Aorta (tissue), 5 donors: ENCODE results near the gene GLYATL1. TPM values are rescaled to one million over a fixed set of nuclear protein-coding genes. Genes with fewer than 3 reads are reported as not detected.

ENCODE experiments used
- ATAC-seq: fragments of 200-7000 bp; cut with Tn5 transposase; one replicate; pipeline ENCODE4 v1.9.1; 2022; ENCODE audit warnings: moderate library complexity; ENCODE audit not compliant: low FRiP score
- DNase-seq, 2 donors: peaks; one replicate each; pipeline ENCODE4 v3.0.0-alpha.2; 2020
- H3K27ac ChIP-seq, 2 donors: one replicate each; pipeline ENCODE4 v1.5.1; 2013; ENCODE audit warnings: low read length in 2 of 2, mild to moderate bottlenecking in 2 of 2, moderate library complexity in 2 of 2, control low read depth in 1 of 2, inconsistent platforms in 1 of 2, low read depth in 1 of 2
- H3K27me3 ChIP-seq, 2 donors: one replicate each; pipeline ENCODE4 v1.6.1; 2013; ENCODE audit warnings: control low read depth in 1 of 2, low read length in 1 of 2, mild to moderate bottlenecking in 1 of 2, moderate library complexity in 1 of 2; ENCODE audit not compliant: insufficient read depth in 2 of 2, control insufficient read depth in 1 of 2
- H3K36me3 ChIP-seq, 2 donors: one replicate each; pipeline ENCODE4 v1.6.1; 2013; ENCODE audit warnings: control low read depth in 1 of 2, low read length in 1 of 2, mild to moderate bottlenecking in 1 of 2; ENCODE audit not compliant: insufficient read depth in 2 of 2, control insufficient read depth in 1 of 2
- H3K4me1 ChIP-seq, 2 donors: one replicate each; pipeline ENCODE4 v1.6.1; 2013; ENCODE audit warnings: low read length in 2 of 2, control low read depth in 1 of 2, mild to moderate bottlenecking in 1 of 2, moderate library complexity in 1 of 2; ENCODE audit not compliant: insufficient read depth in 2 of 2, control insufficient read depth in 1 of 2
- H3K4me3 ChIP-seq, 2 donors: one replicate each; pipeline ENCODE4 v1.5.1; 2013; ENCODE audit warnings: low read length in 2 of 2, control low read depth in 1 of 2, mild to moderate bottlenecking in 1 of 2
- H3K9me3 ChIP-seq: one replicate; pipeline ENCODE4 v1.6.1; 2013; ENCODE audit warnings: mild to moderate bottlenecking, low read length; ENCODE audit not compliant: control insufficient read depth
- WGBS, 2 donors: extraction: QIAGEN DNeasy Blood & Tissue Kit; methylation state at CpG; one replicate each; pipeline ENCODE4 v1.1.7; 2013; 5-methylcytosine and 5-hydroxymethylcytosine counted together
- intact Hi-C, 2 donors: fragments of 100-400 bp; cut with DNase I; formaldehyde crosslinking; loops; one replicate each; pipeline versions ENCODE4 v1.14.2 to v1.15.0; 2022
- polyA plus RNA-seq, 2 donors: library from polyadenylated mRNA; stranded (reverse); fragments of 200-250 nt; gene quantifications; one replicate each; pipeline ENCODE4 v1.2.3, GENCODE V29; 2013
- total RNA-seq, 2 donors: library from RNA; stranded (reverse); fragmentation: NEBNext Ultra II Directional; extraction: Animal tissue kit (Norgen Biotek cat#: 25700); gene quantifications; one replicate each; pipeline ENCODE4 v1.2.1, GENCODE V29; 2021
- donor health status: healthy with polysubstance abuse.
- donor health status: Bipolar disorder and iron deficiency.
- donor health status: DM: no; HTN: no; CAD: no.
- donor health status: DM: no; HTN: no; CAD: no.
- donor health status: DM: yes; HTN: yes; CAD: no.

The GLYATL1 gene
- total and polyA plus RNA-seq, 4 donors, result not detected

DNA sequence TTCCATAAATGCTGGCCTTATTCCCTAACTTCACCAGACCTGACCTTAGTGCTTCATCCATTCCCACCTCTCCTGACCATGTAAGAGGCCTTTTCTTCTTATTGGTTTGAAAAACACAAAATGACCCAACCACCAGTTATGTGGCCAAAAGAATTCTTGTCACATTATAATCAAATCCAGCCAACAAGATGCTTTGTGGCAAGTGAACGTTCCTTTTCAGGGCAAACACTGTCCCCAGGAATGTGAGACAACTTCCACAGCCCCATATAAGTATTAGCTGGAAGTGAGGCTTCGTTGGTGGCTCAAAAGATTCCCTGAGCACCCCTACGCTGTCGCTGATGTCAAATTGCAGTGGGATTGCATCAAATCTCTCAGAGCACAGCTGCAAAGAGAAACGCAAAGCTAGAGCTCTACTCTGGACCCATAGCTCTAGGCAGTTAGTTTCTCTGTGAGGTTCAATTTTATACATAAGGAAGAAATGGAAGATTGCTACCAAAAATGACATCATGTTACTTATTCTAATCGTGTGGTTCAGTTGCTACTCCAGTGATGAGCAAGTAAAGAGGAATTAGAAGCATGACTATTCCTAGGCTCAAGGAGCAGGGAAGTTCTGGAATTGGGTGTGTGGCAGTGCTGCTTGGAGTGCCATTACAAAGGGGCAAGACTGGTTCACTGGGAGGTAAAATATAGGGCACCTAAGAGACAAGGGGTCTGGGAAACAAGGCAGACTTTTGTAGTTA lies 26.1 kb downstream of the GLYATL1 start:
- intact Hi-C loops, result no loop called here
- 48 to 49% methylated on average over 6 of the region's 6 CpGs for whole genome bisulfite sequencing, 2 donors
- Histone ChIP-seq H3K27me3 (no peaks in the 10 kb centered on the region), H3K36me3 (no peaks in the 10 kb centered on the region), H3K9me3 (peaks cover 1% of the 10 kb centered on the region), H3K27ac (no peak overlapping the region), H3K4me1 (no peaks in the 10 kb centered on the region), H3K4me3 (no peak overlapping the region)
- ATAC-seq (no peak), DNase-seq (no peak)

DNA sequence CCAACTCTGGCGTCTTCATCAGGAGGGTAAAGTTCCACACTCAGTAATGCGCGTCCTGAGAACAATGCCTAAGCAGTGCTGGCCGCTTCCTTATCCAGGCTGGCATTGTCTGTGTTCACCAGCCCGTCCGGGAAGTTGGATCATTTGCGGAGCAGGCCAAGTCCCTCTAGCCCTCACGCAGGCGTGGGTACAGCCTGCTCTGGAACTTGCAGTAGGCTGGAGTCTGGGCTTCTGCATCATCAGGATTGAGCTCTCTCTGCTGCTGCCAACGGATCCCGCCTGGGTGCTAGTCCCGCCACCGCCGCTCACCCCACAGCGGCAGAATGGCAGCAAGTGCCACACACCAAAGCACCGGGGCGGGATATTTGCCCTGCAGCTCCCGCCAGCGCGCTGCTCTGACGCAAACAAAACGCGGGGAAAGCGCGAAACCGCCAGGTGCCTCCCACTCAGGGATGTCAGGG lies 29.0 kb downstream of the GLYATL1 start:
- WGBS, 2 donors, result 20 to 23% methylated on average over 26 of the region's 26 CpGs
- Histone ChIP-seq H3K4me3 (no peak overlapping the region), H3K27me3 (no peaks in the 10 kb centered on the region), H3K4me1 (no peaks in the 10 kb centered on the region), H3K36me3 (no peaks in the 10 kb centered on the region), H3K27ac (no peak overlapping the region), H3K9me3 (peaks cover 4% of the 10 kb centered on the region)
- ATAC-seq, result no peak
- DNase-seq, result no peak
- intact Hi-C loops, result no loop called here

DNA sequence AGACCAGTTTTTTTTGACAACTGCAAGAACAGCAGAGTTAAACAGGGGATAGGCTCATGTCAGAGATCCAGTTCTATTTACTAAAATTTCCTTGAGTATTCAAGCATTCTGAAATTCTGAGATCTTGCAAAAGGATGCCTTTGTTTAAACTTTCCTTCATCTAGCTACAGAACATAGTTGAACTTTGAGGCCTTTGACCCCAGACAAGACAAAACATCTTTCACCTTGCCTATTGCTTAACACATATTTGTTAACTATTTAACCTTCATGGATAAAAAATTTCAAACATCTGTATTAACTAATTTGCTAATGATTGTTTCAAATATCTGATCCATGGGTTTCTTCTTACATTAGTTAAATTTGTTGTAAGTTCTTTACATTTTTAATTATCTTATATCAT lies 38.2 kb downstream of the GLYATL1 start:
- intact Hi-C loops, result no loop called here
- no peak overlapping the region for H3K27ac ChIP-seq
- ATAC-seq, result no peak

DNA sequence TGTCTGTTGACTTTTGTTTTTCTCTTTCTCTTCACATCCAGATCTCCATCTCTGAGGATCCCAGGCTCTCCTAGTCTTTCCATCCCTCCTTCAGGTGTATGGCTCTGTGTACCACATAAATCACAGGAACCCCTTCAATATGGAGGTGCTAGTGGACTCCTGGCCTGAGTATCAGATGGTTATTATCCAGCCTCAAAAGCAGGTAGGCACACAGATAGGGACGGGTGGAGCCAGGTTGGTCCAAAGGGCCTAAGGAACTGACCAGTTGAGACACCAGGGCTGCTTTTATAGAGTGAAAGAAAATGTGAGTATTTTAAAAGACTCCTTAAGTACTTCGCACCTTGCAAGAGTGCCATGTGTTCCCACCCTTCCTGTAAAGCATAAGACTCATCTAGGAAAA lies 39.9 kb downstream of the GLYATL1 start:
- Histone ChIP-seq H3K27ac (no peak overlapping the region), H3K9me3 (no peaks in the 10 kb centered on the region), H3K27me3 (no peaks in the 10 kb centered on the region), H3K36me3 (no peaks in the 10 kb centered on the region), H3K4me1 (no peaks in the 10 kb centered on the region), H3K4me3 (no peak overlapping the region)
- no peak for ATAC-seq
- WGBS, 2 donors, result 78 to 79% methylated on average over 2 of the region's 2 CpGs
- no peak for DNase-seq
- intact Hi-C loops, result no loop called here

More for the DNA sequence above, 38.2 kb downstream of the GLYATL1 start:
- Histone ChIP-seq H3K9me3 (no peaks in the 10 kb centered on the region), H3K27me3 (no peaks in the 10 kb centered on the region), H3K36me3 (no peaks in the 10 kb centered on the region), H3K4me1 (no peaks in the 10 kb centered on the region), H3K4me3 (no peak overlapping the region)
- DNase-seq, result no peak

DNA sequence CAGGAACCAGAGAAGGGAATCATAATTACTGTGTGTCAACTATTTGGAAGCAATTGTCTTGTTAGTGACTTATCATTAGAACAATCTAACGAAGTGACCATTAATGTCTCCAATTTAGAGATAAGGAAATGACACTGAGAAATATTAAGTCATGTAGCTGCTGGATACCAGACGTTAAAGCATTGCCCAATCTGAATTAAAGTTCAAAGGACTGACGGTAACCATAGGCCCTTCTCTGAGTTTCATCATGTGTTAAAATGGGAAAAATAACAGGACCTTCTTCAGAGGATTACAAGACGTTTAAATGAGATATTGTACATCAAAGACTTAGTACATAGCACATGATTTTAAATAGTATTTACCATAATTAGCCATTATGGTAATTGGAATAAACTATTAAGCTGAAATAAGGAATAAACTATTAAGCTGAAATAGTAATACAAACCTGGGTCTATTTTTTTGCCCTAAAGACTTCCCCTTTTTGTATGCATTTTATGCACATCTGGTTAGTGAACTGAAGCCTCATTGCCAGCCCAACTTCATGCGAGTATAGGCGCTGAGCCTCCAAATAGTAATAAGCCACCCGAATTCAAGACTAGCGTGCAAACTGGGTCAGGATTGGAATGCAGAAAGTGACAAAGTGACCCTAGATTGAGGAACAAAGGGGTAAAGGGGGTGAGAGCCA lies 41.0 kb downstream of the GLYATL1 start:
- Histone ChIP-seq H3K4me1 (no peaks in the 10 kb centered on the region), H3K36me3 (no peaks in the 10 kb centered on the region), H3K4me3 (no peak overlapping the region), H3K27me3 (no peaks in the 10 kb centered on the region), H3K9me3 (no peaks in the 10 kb centered on the region), H3K27ac (no peak overlapping the region)
- ATAC-seq, result no peak
- intact Hi-C loops, result no loop called here
- 61 to 66% methylated on average over 8 of the region's 8 CpGs for WGBS, 2 donors
- no peak for DNase-seq

DNA sequence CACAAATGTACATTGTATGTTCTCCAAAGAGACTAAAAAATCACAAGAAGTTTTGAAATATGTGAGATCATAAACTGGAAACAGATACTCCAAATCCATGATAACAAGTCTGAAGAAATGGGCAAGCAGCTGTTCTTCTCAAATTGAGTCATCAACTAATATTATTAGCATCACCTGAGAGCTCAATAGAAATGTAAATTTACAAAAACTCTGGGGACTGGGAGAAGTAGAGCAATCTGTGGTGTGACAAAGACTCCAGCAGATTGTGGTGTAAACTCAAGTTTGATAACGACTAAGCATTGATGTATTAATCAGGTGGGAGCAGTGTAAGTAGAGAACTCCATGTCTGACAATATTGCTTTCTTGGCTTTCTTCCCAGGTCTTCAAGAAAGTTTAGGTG lies 53.2 kb downstream of the GLYATL1 start:
- Histone ChIP-seq H3K4me1 (no peaks in the 10 kb centered on the region), H3K36me3 (no peaks in the 10 kb centered on the region), H3K27ac (no peak overlapping the region), H3K27me3 (peaks cover 0 to 3% of the 10 kb centered on the region in 2 donors), H3K4me3 (no peak overlapping the region), H3K9me3 (peaks cover 4% of the 10 kb centered on the region)
- no peak for DNase-seq
- no peak for ATAC-seq
- intact Hi-C loops, result no loop called here
- WGBS, 2 donors, result 73 to 89% methylated on average over 1 of the region's 1 CpG

DNA sequence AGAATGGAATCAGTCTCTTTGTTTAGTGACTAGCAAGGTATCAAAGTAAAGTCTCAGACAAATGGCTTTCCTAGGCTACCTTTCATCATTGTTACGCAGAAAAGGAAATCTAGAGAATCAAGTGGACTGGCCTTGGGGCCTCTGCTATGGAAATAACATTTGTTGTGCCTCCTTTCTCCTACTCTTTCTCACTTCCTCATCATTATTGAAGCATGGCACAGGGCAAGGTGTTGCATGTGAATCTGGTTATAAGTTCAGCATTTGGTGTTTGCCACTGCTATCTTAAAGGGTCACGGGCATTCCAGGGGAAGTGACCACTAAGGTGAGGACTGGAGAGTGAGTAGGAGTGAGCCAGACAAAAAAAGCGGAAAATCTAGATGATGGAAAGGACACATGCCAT lies 54.9 kb downstream of the GLYATL1 start:
- no peak overlapping the region for H3K27ac ChIP-seq
- H3K36me3 ChIP-seq, result no peaks in the 10 kb centered on the region
- H3K27me3 ChIP-seq, result peaks cover 0 to 3% of the 10 kb centered on the region in 2 donors
- no peaks in the 10 kb centered on the region for H3K4me1 ChIP-seq
- no peak for DNase-seq
- H3K4me3 ChIP-seq, result no peak overlapping the region
- intact Hi-C loops, result no loop called here
- no peak for ATAC-seq
- 88 to 92% methylated on average over 3 of the region's 3 CpGs for WGBS, 2 donors
- H3K9me3 ChIP-seq, result peaks cover 2% of the 10 kb centered on the region

DNA sequence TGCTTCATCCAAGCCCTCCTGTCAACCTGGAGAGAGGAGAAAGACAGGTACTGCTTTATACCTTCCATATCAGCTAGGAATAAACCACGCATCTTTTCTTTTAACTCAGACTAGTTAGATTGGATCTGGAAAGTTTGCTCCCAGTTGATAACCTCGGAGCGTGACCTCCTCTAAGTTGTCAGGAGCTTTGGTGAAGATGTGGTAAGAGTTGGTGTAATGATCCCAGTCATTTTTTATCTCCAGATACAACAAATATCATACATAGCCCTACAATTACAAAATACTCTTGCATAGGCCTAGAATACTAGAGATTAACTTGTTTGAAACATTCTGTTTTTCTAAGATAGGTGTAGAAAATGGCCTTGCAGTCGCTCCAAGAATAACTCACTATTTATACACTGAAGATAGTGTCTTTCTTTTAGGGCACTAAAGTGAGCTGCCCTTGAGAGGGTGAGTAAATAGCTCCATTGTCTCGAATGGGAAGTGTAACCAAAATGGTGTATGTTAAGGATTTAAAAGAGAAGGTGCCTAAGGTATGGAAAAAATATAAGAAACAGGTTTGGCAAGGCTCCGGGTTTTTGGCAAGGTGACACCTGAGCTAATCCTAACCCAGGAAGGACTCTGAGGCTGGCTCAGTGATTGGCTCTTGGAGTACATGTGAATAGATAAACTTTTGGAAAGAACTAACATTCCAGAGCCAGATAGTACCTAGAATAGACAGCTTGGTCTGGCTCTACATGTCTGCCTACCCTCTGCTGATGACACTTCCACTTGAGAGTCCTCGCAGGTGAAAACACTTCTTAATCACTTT lies 59.4 kb downstream of the GLYATL1 start:
- no peak overlapping the region for H3K4me3 ChIP-seq
- intact Hi-C loops, result no loop called here
- H3K27me3 ChIP-seq, result no peaks in the 10 kb centered on the region
- H3K36me3 ChIP-seq, result no peaks in the 10 kb centered on the region
- no peak overlapping the region for H3K27ac ChIP-seq
- no peaks in the 10 kb centered on the region for H3K4me1 ChIP-seq
- ATAC-seq, result no peak
- DNase-seq, result no peak
- 77 to 81% methylated on average over 7 of the region's 7 CpGs for WGBS, 2 donors
- no peaks in the 10 kb centered on the region for H3K9me3 ChIP-seq
